ENCODE results near the gene ANO5. TPM values are rescaled to one million over a fixed set of nuclear protein-coding genes. Genes with fewer than 3 reads are reported as not detected.

ANO5 gene
- total and polyA plus RNA-seq, 9 of the 15 experiments (the other 6 are each of a cell fraction or from before 2014, with no cell fraction given), result 0.16 to 0.58 (median 0.28) TPM

GRCh38 chr11:22180131-22180530 lies 12.8 kb upstream of the ANO5 start:
- POLR2A ChIA-PET, result no interaction called here
- 0% methylated on average over 3 of the region's 3 CpGs for WGBS (ENCODE audit: insufficient coverage, low coverage, missing lambda C conversion rate)
- H3K27ac ChIP-seq (ENCODE audit: extremely low read depth, low read depth, low read length), result no peak overlapping the region
- no peaks in the 10 kb centered on the region for H3K9me1 ChIP-seq (ENCODE audit: control insufficient read depth, insufficient read depth, low read length)
- no peaks in the 10 kb centered on the region for H3K79me2 ChIP-seq (ENCODE audit: control insufficient read depth, insufficient read depth, low read length)
- ATAC-seq (no peak), DNase-seq (ENCODE audit: extremely low read depth in 1 of 4, low spot score in 3 of 4) (no peak), FAIRE-seq (no peak)
- intact Hi-C loops (cut with micrococcal nuclease) (no loop called here), in situ Hi-C loops (cut with MboI) (no loop called here)
- no peaks in the 10 kb centered on the region for H3K4me1 ChIP-seq (replicated peaks in 1 of 2; ENCODE audit: control insufficient read depth in 2 of 2, insufficient read depth in 2 of 2, low read length in 2 of 2)
- H3K9me3 ChIP-seq (replicated peaks; ENCODE audit: control insufficient read depth, insufficient read depth, low read depth, low read length), result no peaks in the 10 kb centered on the region
- no peak overlapping the region for H3K9ac ChIP-seq (ENCODE audit: insufficient read depth in 1 of 2, low read depth in 2 of 2, low read length in 2 of 2)
- H4K20me1 ChIP-seq (replicated peaks; ENCODE audit: control insufficient read depth, insufficient read depth, low read length), result no peaks in the 10 kb centered on the region
- H3K36me3 ChIP-seq (ENCODE audit: control insufficient read depth, insufficient read depth, low read length), result no peaks in the 10 kb centered on the region
- no peak overlapping the region for H3K4me3 ChIP-seq
- TF ChIP-seq ZNF518B (CRISPR knock-in tag; IDR thresholded peaks at IDR 0.05) (no peak), ZNF445 (CRISPR knock-in tag; IDR thresholded peaks at IDR 0.05; ENCODE audit: low read depth) (no peak), HEY1 (CRISPR knock-in tag; IDR thresholded peaks at IDR 0.05; ENCODE audit: borderline replicate concordance) (no peak), ZNF12 (CRISPR knock-in tag; IDR thresholded peaks at IDR 0.05) (no peak), MEIS2 (IDR thresholded peaks at IDR 0.05; ENCODE audit: partially characterized antibody) (no peak), SUPT5H (IDR thresholded peaks at IDR 0.05) (no peak), HDAC6 (IDR thresholded peaks at IDR 0.05; ENCODE audit: low read depth, low read length) (no peak), CBX2 (IDR thresholded peaks at IDR 0.05; ENCODE audit: insufficient read depth, low read length, poor library complexity, severe bottlenecking) (no peak), FOXP1 (CRISPR knock-in tag; IDR thresholded peaks at IDR 0.05) (no peak)
- CTCF ChIA-PET (ENCODE audit: low intra/inter-chr PET ratio), result no interaction called here
- no peaks in the 10 kb centered on the region for H3K27me3 ChIP-seq (ENCODE audit: control insufficient read depth in 2 of 2, insufficient read depth in 2 of 2, low read length in 2 of 2)
- no peak overlapping the region for H3K4me2 ChIP-seq (ENCODE audit: insufficient read depth, low read length)
- H2AFZ ChIP-seq (ENCODE audit: low read depth, low read length), result no peak overlapping the region
- no TSS peak for BruUV-seq (replicated peaks)
